GM12872 (cell line): ENCODE measurements around the gene MTX2.

Experiments
- TF ChIP-seq, protein P1 (sequence below): IDR thresholded peaks from 3 replicates; pipeline ENCODE4 v1.5.1; 2011; ENCODE audit warnings: low read depth, mild to moderate bottlenecking, low read length, moderate library complexity; ENCODE audit not compliant: insufficient read depth

MTX2 gene

DNA sequence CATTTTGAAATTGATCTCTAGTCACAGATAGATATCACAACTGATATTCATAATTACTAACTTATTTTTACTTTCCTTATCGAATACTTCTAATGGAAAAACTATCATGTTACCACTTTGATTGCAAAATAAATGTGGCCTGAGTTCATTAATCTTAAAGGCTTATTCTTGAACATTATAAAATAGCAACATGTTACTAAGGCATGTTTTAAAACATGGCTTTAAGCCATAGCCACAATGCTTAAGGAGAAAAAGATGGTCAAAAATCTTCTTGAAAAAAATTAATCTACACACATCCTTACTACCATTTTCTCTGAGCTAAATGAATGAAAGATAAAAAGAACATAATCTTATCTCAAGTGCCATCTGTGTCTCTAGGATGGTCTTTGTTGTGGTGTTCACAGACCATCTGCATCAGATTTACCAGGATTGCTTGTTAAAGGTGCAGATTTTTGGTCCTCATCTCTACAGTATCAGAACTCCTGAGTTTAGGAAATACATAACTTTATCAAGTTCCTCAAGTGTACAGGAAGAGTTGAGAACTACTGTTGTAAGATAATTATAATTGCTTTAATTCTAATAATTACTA is 15.3 kb downstream of the MTX2 start:
- TF ChIP-seq, protein P1, sequence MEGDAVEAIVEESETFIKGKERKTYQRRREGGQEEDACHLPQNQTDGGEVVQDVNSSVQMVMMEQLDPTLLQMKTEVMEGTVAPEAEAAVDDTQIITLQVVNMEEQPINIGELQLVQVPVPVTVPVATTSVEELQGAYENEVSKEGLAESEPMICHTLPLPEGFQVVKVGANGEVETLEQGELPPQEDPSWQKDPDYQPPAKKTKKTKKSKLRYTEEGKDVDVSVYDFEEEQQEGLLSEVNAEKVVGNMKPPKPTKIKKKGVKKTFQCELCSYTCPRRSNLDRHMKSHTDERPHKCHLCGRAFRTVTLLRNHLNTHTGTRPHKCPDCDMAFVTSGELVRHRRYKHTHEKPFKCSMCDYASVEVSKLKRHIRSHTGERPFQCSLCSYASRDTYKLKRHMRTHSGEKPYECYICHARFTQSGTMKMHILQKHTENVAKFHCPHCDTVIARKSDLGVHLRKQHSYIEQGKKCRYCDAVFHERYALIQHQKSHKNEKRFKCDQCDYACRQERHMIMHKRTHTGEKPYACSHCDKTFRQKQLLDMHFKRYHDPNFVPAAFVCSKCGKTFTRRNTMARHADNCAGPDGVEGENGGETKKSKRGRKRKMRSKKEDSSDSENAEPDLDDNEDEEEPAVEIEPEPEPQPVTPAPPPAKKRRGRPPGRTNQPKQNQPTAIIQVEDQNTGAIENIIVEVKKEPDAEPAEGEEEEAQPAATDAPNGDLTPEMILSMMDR = no peak

DNA sequence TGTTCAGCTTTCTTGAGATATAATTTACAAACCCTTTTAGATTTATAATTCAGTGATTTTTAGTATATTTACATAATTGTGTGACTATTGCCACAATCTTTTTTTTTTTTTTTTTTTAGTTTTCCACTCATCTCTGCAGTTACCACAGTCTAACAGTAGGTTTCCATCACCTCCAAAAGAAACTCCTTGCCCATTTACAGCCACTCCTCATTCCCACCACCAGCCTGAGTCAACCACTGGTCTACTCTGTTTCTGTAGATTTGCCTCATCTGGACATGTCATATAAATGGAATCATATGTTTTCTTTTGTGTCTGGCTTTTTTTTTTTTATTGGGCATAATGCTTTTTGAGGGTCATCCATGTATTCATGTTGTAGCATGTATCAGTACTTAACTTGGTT is 16.1 kb downstream of the MTX2 start:
- TF ChIP-seq, protein P1 = no peak

DNA sequence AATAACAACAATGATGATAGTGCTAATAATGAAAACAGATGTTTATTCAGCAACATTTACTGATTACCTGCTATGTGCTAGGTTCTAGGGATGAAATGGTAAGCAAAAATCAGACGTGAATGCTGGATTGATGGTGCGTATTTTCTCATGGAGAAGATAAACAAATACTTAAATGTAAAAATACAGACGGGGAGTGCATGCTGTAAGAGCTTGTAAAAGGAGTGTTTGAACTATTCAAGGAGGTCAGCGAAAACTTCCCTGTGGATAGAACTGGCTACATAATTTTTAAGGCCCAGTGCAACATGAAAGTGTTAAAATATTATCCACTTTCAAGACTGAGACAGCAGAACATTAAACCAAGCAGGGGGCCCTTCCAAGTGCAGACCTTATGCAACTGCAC is 22.1 kb downstream of the MTX2 start:
- TF ChIP-seq, protein P1 = no peak

DNA sequence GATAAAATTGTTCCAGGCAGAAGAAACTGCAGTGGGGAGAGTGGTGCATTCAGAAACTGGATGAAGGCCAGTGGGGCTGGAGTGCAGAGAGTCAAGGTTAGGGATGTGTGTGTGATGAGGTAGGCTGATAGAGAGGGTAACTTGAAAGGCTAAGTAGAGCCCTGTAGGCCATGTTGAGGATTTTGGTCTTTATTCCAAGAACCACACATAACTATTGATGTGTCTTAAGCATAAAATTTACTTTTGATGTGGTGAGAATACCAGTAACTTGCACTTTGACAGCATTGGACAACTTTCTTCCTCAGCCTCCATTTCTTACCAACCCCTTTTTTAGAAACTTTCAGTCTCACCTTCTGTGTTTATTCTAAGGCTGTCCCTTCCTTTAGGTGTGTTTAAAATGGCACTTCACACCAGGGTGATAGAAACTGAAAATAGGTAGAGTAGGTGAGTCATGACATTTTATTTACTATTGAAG is 22.6 kb downstream of the MTX2 start:
- TF ChIP-seq, protein P1 = no peak

DNA sequence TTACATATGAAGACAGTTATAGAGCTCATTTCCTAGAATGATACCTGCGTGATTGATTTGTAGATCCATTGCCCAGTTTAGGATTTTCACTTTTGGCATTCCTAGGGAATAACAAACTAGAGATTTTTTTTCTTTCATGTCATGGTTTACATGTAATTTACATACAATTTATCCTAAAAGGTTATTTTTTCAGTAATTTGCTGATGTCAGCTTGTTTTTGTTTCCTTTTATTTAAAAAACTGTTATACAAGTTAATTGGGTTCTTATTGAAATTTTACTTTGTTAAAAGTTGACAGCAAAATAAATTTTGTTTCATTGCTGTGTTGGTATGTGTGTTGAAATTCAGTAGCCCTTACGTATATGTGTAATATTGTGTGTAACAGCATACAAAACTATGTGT is 23.4 kb downstream of the MTX2 start:
- TF ChIP-seq, protein P1 = no peak

DNA sequence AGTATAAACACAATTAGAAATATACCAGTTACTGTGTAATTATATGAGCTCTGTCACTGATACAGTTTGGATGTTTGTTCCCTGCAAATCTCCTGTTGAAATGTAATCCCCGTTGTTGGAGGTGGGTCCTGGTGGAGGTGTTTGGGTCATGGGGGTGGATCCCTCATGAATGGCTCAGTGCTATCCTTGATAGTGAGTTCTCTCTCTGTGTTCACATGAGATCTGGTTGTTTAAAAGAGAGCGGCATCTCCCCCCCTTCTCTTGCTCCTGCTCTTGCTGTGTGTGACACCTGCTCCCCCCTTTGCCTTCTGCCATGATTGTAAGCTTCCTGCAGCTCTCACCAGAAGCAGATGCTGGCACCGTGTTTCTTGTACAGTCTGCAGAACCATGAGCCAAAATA is 24.1 kb downstream of the MTX2 start:
- TF ChIP-seq, protein P1 = no peak

DNA sequence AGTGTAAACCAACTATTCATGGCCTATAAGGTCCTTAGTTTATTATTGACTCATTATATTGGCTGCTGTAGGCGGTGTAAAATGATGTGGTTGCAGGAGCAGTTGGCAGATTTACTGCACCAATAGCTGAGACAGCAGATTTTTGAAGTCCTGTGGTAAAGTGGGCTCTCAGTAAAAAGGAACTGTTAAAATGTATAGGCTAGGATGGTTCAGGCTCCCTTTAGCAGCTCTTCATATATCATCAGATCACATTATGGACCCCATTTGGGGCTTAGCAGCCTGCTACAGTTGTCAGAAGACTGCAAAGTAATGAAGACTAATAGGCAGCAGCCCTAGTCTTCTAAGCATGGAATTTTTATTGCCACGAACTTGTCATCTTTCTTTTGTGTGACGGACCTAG is 27.8 kb downstream of the MTX2 start:
- TF ChIP-seq, protein P1 = no peak
